Right cardiac atrium (tissue), 5 donors: ENCODE data around the gene TWNK. TPM values are rescaled to one million over a fixed set of nuclear protein-coding genes. Genes with fewer than 3 reads are reported as not detected.

ENCODE experiments used
- ATAC-seq, 2 donors: fragments of 200-7000 bp; cut with Tn5 transposase; one replicate each; pipeline versions ENCODE4 v1.8.0 to v1.9.1; 2020; ENCODE audit warnings: moderate library complexity in 2 of 2, mild to moderate bottlenecking in 1 of 2
- DNase-seq, 3 donors: peaks; one replicate each; pipeline ENCODE4 v3.0.0-alpha.2; 2020
- H3K27ac ChIP-seq: one replicate; pipeline ENCODE4 v1.5.1; 2013; ENCODE audit warnings: mild to moderate bottlenecking, low read length, control low read depth, moderate library complexity
- H3K27me3 ChIP-seq: one replicate; pipeline ENCODE4 v1.6.1; 2013; ENCODE audit not compliant: control insufficient read depth, insufficient read depth
- H3K4me1 ChIP-seq: one replicate; pipeline ENCODE4 v1.6.1; 2013; ENCODE audit warnings: low read length; ENCODE audit not compliant: control insufficient read depth, insufficient read depth
- H3K4me3 ChIP-seq: one replicate; pipeline ENCODE4 v1.5.1; 2013; ENCODE audit warnings: low read length, control low read depth
- H3K9me3 ChIP-seq: one replicate; pipeline ENCODE4 v1.6.1; 2013; ENCODE audit warnings: low read length; ENCODE audit not compliant: control insufficient read depth
- WGBS: extraction: QIAGEN DNeasy Blood & Tissue Kit; methylation state at CpG from one replicate; pipeline ENCODE4 v1.1.7; 2013; 5-methylcytosine and 5-hydroxymethylcytosine counted together
- intact Hi-C, 4 donors: fragments of 100-400 bp; cut with DNase I; formaldehyde crosslinking; loops; one replicate each; pipeline versions ENCODE4 v1.11.0 to v1.14.0; 2022 to 2023
- polyA plus RNA-seq: library from polyadenylated mRNA; stranded (reverse); fragments of 200-250 nt; gene quantifications from one replicate; pipeline ENCODE4 v1.2.3, GENCODE V29; 2013
- total RNA-seq, 4 donors: library from RNA; stranded (reverse); fragmentation: NEBNext Ultra II Directional; extraction: Animal tissue kit (Norgen Biotek cat#: 25700); gene quantifications; one replicate each; pipeline ENCODE4 v1.2.1, GENCODE V29; 2021
- donor health status: healthy with polysubstance abuse.
- donor health status: DM: no; HTN: yes; CAD: no.
- donor health status: DM: no; HTN: no; CAD: no.
- donor health status: DM: no; HTN: yes; CAD: no; lungs with severe emphysema.
- donor health status: DM: yes; HTN: yes; CAD: no.

TWNK gene
- total and polyA plus RNA-seq, 5 donors: 4.3 to 7.5 (median 4.9) TPM

- H3K27me3 ChIP-seq: no peaks in the 10 kb centered on the region
- no peak for DNase-seq
- H3K9me3 ChIP-seq: no peaks in the 10 kb centered on the region
- H3K4me3 ChIP-seq: no peak overlapping the region
- H3K4me1 ChIP-seq: peaks cover 10% of the 10 kb centered on the region
- intact Hi-C loops: no loop called here
- no peak for ATAC-seq
- H3K27ac ChIP-seq: no peak overlapping the region
- WGBS: 68% methylated on average over 2 of the region's 2 CpGs
Measured at GRCh38 chr10:100984672-100985177, 2.6 kb upstream of the TWNK start.

GRCh38 chr10:100985336-100985735 is 2.0 kb upstream of the TWNK start:
- ATAC-seq (no peak), DNase-seq (no peak)
- Histone ChIP-seq H3K27ac (no peak overlapping the region), H3K9me3 (no peaks in the 10 kb centered on the region), H3K4me1 (peaks cover 10% of the 10 kb centered on the region), H3K4me3 (no peak overlapping the region), H3K27me3 (no peaks in the 10 kb centered on the region)
- 59% methylated on average over 5 of the region's 5 CpGs for WGBS
- intact Hi-C loops: no loop called here

GRCh38 chr10:100986623-100986951 is 756 bp upstream of the TWNK start:
- ATAC-seq: no peak
- Histone ChIP-seq H3K27me3 (no peaks in the 10 kb centered on the region), H3K27ac (no peak overlapping the region), H3K4me1 (peaks cover 10% of the 10 kb centered on the region), H3K4me3 (peak overlapping the region; percentile 51), H3K9me3 (no peaks in the 10 kb centered on the region)
- DNase-seq: no peak
- WGBS: 20% methylated on average over 17 of the region's 17 CpGs
- intact Hi-C loops: no loop called here

GRCh38 chr10:100987685-100988049 is 324 bp downstream of the TWNK start:
- H3K4me3 ChIP-seq: peak overlapping the region; percentile 51
- DNase-seq (no peak), ATAC-seq (peak in 1 of 2 donors; percentile 2)
- intact Hi-C loops: no loop called here
- H3K9me3 ChIP-seq: no peaks in the 10 kb centered on the region
- WGBS: 2% methylated on average over 15 of the region's 15 CpGs
- H3K4me1 ChIP-seq: peaks cover 10% of the 10 kb centered on the region
- H3K27ac ChIP-seq: no peak overlapping the region
- H3K27me3 ChIP-seq: no peaks in the 10 kb centered on the region

- Histone ChIP-seq H3K27me3 (no peaks in the 10 kb centered on the region), H3K9me3 (no peaks in the 10 kb centered on the region), H3K4me3 (peak overlapping the region; percentile 51), H3K27ac (no peak overlapping the region), H3K4me1 (peaks cover 10% of the 10 kb centered on the region)
- ATAC-seq (no peak), DNase-seq (no peak)
- intact Hi-C loops: no loop called here
- WGBS: 69% methylated on average over 10 of the region's 10 CpGs
Measured at GRCh38 chr10:100988166-100988565, 823 bp downstream of the TWNK start.

GRCh38 chr10:100989088-100989487 is 1.7 kb downstream of the TWNK start:
- H3K27ac ChIP-seq: no peak overlapping the region
- WGBS: 87% methylated on average over 21 of the region's 21 CpGs
- no peak for DNase-seq
- H3K4me3 ChIP-seq: no peak overlapping the region
- ATAC-seq: no peak
- H3K9me3 ChIP-seq: no peaks in the 10 kb centered on the region
- no peaks in the 10 kb centered on the region for H3K27me3 ChIP-seq
- peaks cover 10% of the 10 kb centered on the region for H3K4me1 ChIP-seq
- intact Hi-C loops: no loop called here

GRCh38 chr10:100993986-100994708 is 6.8 kb downstream of the TWNK start:
- Histone ChIP-seq H3K4me3 (no peak overlapping the region), H3K4me1 (peaks cover 6% of the 10 kb centered on the region), H3K27ac (no peak overlapping the region), H3K27me3 (no peaks in the 10 kb centered on the region), H3K9me3 (no peaks in the 10 kb centered on the region)
- ATAC-seq (no peak), DNase-seq (no peak)
- 52% methylated on average over 10 of the region's 10 CpGs for WGBS
- intact Hi-C loops: loop anchor here in 2 of 4 donors (1.0 to 2.0 kb wide), 2 partner anchors 19 to 20 kb away; no protein-coding TSS in a partner anchor

GRCh38 chr10:100995181-100995580 is 7.8 kb downstream of the TWNK start:
- 59% methylated on average over 6 of the region's 6 CpGs for WGBS
- Histone ChIP-seq H3K4me3 (no peak overlapping the region), H3K27me3 (no peaks in the 10 kb centered on the region), H3K27ac (no peak overlapping the region), H3K4me1 (peaks cover 6% of the 10 kb centered on the region), H3K9me3 (no peaks in the 10 kb centered on the region)
- DNase-seq (no peak), ATAC-seq (no peak)
- intact Hi-C loops: loop anchor here in 1 of 4 donors (2.0 kb wide), 1 partner anchor 18 kb away; no protein-coding TSS in a partner anchor

GRCh38 chr10:100996678-100997359 is 9.5 kb downstream of the TWNK start:
- Histone ChIP-seq H3K27ac (no peak overlapping the region), H3K27me3 (no peaks in the 10 kb centered on the region), H3K4me3 (peak overlapping the region; percentile 89), H3K4me1 (peaks cover 7% of the 10 kb centered on the region), H3K9me3 (no peaks in the 10 kb centered on the region)
- ATAC-seq (no peak), DNase-seq (peak in 2 of 3 donors; percentile 71 to 81)
- 7% methylated on average over 46 of the region's 46 CpGs for WGBS
- intact Hi-C loops: no loop called here

GRCh38 chr10:100997360-100998182 is 10.2 kb downstream of the TWNK start:
- Histone ChIP-seq H3K27ac (peak overlapping the region; percentile 97), H3K4me1 (peaks cover 13% of the 10 kb centered on the region), H3K4me3 (peak overlapping the region; percentile 89), H3K27me3 (no peaks in the 10 kb centered on the region), H3K9me3 (no peaks in the 10 kb centered on the region)
- WGBS: under 1% methylated on average over 66 of the region's 66 CpGs
- intact Hi-C loops: no loop called here
- ATAC-seq: peak; percentile 44 to 49
- DNase-seq: peak; percentile 79 to 94 (median 90)
